GM23338 (cell line): Measurements from ENCODE around the gene CEP78. TPM values are rescaled to one million over a fixed set of nuclear protein-coding genes. Genes with fewer than 3 reads are reported as not detected.
"Not testable (repeated sequence)": the region's sequence is repeated elsewhere in the genome, so short reads cannot be mapped to it uniquely, and the experiment has no call there.

Experiments used
- ATAC-seq: fragments of 200-7000 bp; cut with Tn5 transposase; 3 replicates; pipeline ENCODE4 v1.9.1; 2020
- DNase-seq: peaks from one replicate; pipeline ENCODE4 v3.0.0-alpha.2; 2015; ENCODE audit warnings: low spot score
- H2AFZ ChIP-seq: fragments of 200-600 bp; sonication (generic); 2 replicates; pipeline ENCODE4 v1.8.0; 2016; ENCODE audit warnings: antibody characterized with exemption, mild to moderate bottlenecking, moderate library complexity
- H3F3A ChIP-seq: fragments of 200-600 bp; sonication (generic); replicated peaks from 2 replicates; pipeline ENCODE4 v1.8.0; 2017; ENCODE audit warnings: antibody characterized with exemption, mixed run types, low read depth
- H3K27ac ChIP-seq: fragments of 200-600 bp; sonication (generic); 2 replicates; pipeline ENCODE4 v1.6.1; 2016; ENCODE audit warnings: low read depth
- H3K27me3 ChIP-seq: fragments of 200-600 bp; sonication (generic); 2 replicates; pipeline ENCODE4 v1.8.0; 2016; ENCODE audit warnings: mild to moderate bottlenecking, mixed run types, moderate library complexity; ENCODE audit not compliant: insufficient read depth
- H3K36me3 ChIP-seq: fragments of 200-600 bp; sonication (generic); 2 replicates; pipeline ENCODE4 v1.8.0; 2016; ENCODE audit warnings: mild to moderate bottlenecking; ENCODE audit not compliant: insufficient read depth
- H3K4me1 ChIP-seq: fragments of 200-600 bp; sonication (generic); 2 replicates; pipeline ENCODE4 v1.8.0; 2016; ENCODE audit warnings: mild to moderate bottlenecking, moderate library complexity; ENCODE audit not compliant: insufficient read depth
- H3K4me2 ChIP-seq: fragments of 200-600 bp; sonication (generic); 2 replicates; pipeline ENCODE4 v1.7.1; 2017; ENCODE audit warnings: mixed run types
- H3K4me3 ChIP-seq: fragments of 200-600 bp; sonication (generic); 2 replicates; pipeline ENCODE4 v1.6.1; 2016; ENCODE audit warnings: mixed run types
- H3K79me2 ChIP-seq: fragments of 200-600 bp; sonication (generic); replicated peaks from 2 replicates; pipeline ENCODE4 v1.8.0; 2017; ENCODE audit warnings: mild to moderate bottlenecking; ENCODE audit not compliant: insufficient read depth
- H3K9me2 ChIP-seq: fragments of 200-600 bp; sonication (generic); 2 replicates; pipeline ENCODE4 v1.8.0; 2017; ENCODE audit not compliant: insufficient read depth
- H4K20me1 ChIP-seq: fragments of 200-600 bp; sonication (generic); replicated peaks from 2 replicates; pipeline ENCODE4 v1.8.0; 2017; ENCODE audit warnings: mild to moderate bottlenecking; ENCODE audit not compliant: insufficient read depth
- H3K27ac Mint-ChIP-seq: 2 replicates; pipeline ENCODE4 v1.8.0; 2020; ENCODE audit warnings: inconsistent platforms, mild to moderate bottlenecking, moderate library complexity, mixed read lengths
- H3K27me3 Mint-ChIP-seq: 3 replicates; pipeline ENCODE4 v1.8.0; 2022; ENCODE audit warnings: low read depth, mild to moderate bottlenecking, moderate library complexity, mixed read lengths, inconsistent platforms; ENCODE audit not compliant: insufficient read depth, poor library complexity
- H3K36me3 Mint-ChIP-seq: 3 replicates; pipeline ENCODE4 v1.8.0; 2021; ENCODE audit warnings: low read depth, mild to moderate bottlenecking, inconsistent platforms, moderate library complexity, mixed read lengths
- H3K4me1 Mint-ChIP-seq: 3 replicates; pipeline ENCODE4 v1.8.0; 2020; ENCODE audit warnings: mild to moderate bottlenecking, inconsistent platforms, mixed read lengths
- H3K4me3 Mint-ChIP-seq: 3 replicates; pipeline ENCODE4 v1.8.0; 2021; ENCODE audit warnings: moderate library complexity, mild to moderate bottlenecking, inconsistent platforms, mixed read lengths
- H3K9me3 Mint-ChIP-seq: 3 replicates; pipeline ENCODE4 v1.8.0; 2020; ENCODE audit warnings: moderate library complexity, mild to moderate bottlenecking, inconsistent platforms, mixed read lengths
- CREB1 ChIP-seq: fragments of 250-450 bp; sonication (Bioruptor Pico); IDR thresholded peaks from 2 replicates; pipeline ENCODE4 v1.5.0; 2020; ENCODE audit warnings: low read depth, mild to moderate bottlenecking, moderate library complexity
- CTCF ChIP-seq, 2 experiments: fragments of 200-600 bp in 1 of 2; sonication (generic) in 1 of 2; conservative IDR thresholded peaks; 2 replicates each; pipeline versions ENCODE4 v1.5.1 to v1.6.1; 2016 to 2017; ENCODE audit warnings: antibody characterized with exemption in 2 of 2, low read depth in 2 of 2, mild to moderate bottlenecking in 2 of 2, moderate library complexity in 1 of 2
- EZH2phosphoT487 ChIP-seq: fragments of 200-600 bp; sonication (generic); IDR thresholded peaks from one replicate; pipeline ENCODE4 v1.8.1; 2018; ENCODE audit warnings: antibody characterized with exemption; ENCODE audit not compliant: unreplicated experiment
- REST ChIP-seq: IDR thresholded peaks from one replicate; pipeline ENCODE4 v1.6.1; 2018; ENCODE audit warnings: antibody characterized with exemption; ENCODE audit not compliant: unreplicated experiment
- STAT1 ChIP-seq: IDR thresholded peaks from one replicate; pipeline ENCODE4 v1.6.1; 2016; ENCODE audit warnings: antibody characterized with exemption; ENCODE audit not compliant: unreplicated experiment
- ZNF114 ChIP-seq: fragments of 250-450 bp; sonication (Bioruptor Pico); IDR thresholded peaks from 2 replicates; pipeline ENCODE4 v1.5.0; 2020; ENCODE audit warnings: mild to moderate bottlenecking, moderate library complexity
- ZNF331 ChIP-seq: fragments of 250-450 bp; sonication (Bioruptor Pico); IDR thresholded peaks from 2 replicates; pipeline ENCODE4 v1.5.0; 2020; ENCODE audit warnings: low read depth, mild to moderate bottlenecking, moderate library complexity
- polyA plus RNA-seq: library from polyadenylated mRNA; unstranded; fragments of >200 nt; fragmentation: Nextera tagmentation; extraction: Ambion mirVana; gene quantifications from 2 replicates; pipeline ENCODE4 v1.2.1, GENCODE V29; 2016
- total RNA-seq: library from RNA; depleted of rRNA; stranded (reverse); fragments of >200 nt; shearing (Covaris generic); gene quantifications from 2 replicates; pipeline ENCODE4 v1.2.3, GENCODE V29; 2014

CEP78 gene
- total and polyA plus RNA-seq, 2 experiments from 2014 or later, result 19.9 to 48.3 TPM

DNA sequence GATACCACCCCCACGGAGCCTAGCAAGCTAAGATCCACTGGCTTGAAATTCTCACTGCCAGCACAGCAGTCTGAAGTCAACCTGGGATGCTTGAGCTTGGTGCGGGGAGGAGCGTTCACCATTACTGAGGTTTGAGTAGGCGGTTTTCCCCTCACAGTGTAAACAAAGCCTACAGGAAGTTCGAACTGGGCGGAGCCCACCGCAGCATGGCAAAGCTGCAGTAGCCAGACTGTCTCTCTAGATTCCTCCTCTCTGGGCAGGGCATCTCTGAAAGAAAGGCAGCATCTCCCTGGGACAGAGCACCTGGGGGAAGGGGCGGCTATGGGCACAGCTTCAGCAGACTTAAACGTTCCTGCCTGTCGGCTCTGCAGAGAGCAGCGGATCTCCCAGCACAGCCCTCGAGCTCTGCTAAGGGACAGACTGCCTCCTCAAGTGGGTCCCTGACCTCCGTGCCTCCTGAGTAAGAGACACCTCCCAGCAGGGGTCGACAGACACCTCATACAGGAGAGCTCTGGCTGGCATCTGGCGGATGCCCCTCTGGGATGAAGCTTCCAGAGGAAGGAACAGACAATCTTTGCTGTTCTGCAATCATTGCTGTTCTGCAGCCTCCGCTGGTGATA, 34.6 kb upstream of the CEP78 start:
- H3K4me1 Mint-ChIP-seq, result peaks cover 20% of the 10 kb centered on the region
- H3K36me3 ChIP-seq, H4K20me1 ChIP-seq, H3K27ac ChIP-seq, H3K4me3 Mint-ChIP-seq, H3K79me2 ChIP-seq, H3K27me3 Mint-ChIP-seq, H3K27me3 ChIP-seq, H3K4me2 ChIP-seq, H3K36me3 Mint-ChIP-seq, H3K4me3 ChIP-seq, H3F3A ChIP-seq, H3K9me3 Mint-ChIP-seq, H3K27ac Mint-ChIP-seq, H3K9me2 ChIP-seq: not testable (repeated sequence)
- Histone ChIP-seq H2AFZ (peak overlapping the region; percentile 87), H3K4me1 (peaks cover 15% of the 10 kb centered on the region)
- ATAC-seq (peak; percentile 46; the same call in 2 of the 3 replicates), DNase-seq (peak; percentile 60)
- TF ChIP-seq CTCF (conservative IDR thresholded peaks at IDR 0.05; ENCODE audit: low read depth in 2 of 2), result 0 out of 4 replicates have a peak, but pooled peaks of 1 of the 2 experiments have one; percentile 14

DNA sequence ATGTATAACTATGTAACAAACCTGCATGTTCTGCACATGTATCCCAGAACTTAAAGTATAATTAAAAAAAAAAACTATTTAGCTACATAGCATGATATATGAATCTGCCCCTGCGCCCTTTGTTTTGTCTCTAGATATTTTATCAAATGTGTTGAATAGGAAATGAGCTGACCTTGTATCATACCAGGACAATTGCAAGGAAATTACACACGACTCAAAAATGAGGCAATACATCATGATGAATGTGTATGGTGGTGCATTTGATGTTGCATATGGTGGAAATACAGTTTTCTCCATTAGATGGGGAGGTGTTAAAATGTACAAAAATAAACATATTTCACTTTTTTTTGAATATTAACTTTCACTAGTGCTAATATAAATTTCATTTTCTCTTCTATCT, 28.6 kb upstream of the CEP78 start:
- Mint-ChIP-seq H3K36me3 (no peaks in the 10 kb centered on the region), H3K27ac (no peak overlapping the region), H3K4me1 (peaks cover 8% of the 10 kb centered on the region; the same call in 2 of the 3 replicates), H3K9me3 (peaks cover 1% of the 10 kb centered on the region; the same call in 1 of the 3 replicates), H3K27me3 (no peaks in the 10 kb centered on the region), H3K4me3 (no peak overlapping the region)
- no peaks in the 10 kb centered on the region for H3K79me2 ChIP-seq
- no peak for ATAC-seq
- H3K27me3 ChIP-seq, result no peaks in the 10 kb centered on the region
- no peak for DNase-seq
- H3K4me2 ChIP-seq, result no peak overlapping the region
- H3K4me1 ChIP-seq, result peaks cover 8% of the 10 kb centered on the region
- no peaks in the 10 kb centered on the region for H3F3A ChIP-seq
- no peak overlapping the region for H3K27ac ChIP-seq
- H2AFZ ChIP-seq, result no peak overlapping the region
- TF ChIP-seq CREB1 (CRISPR knock-in tag) (no peak), ZNF331 (CRISPR knock-in tag) (no peak), REST (no peak), ZNF114 (CRISPR knock-in tag) (no peak), STAT1 (no peak), EZH2phosphoT487 (no peak), CTCF (conservative IDR thresholded peaks at IDR 0.05; ENCODE audit: low read depth in 2 of 2) (no peak)
- 0 out of 2 replicates have a peak, but pooled peaks cover 5% of the 10 kb centered on the region for H3K9me2 ChIP-seq
- no peaks in the 10 kb centered on the region for H3K36me3 ChIP-seq
- no peak overlapping the region for H3K4me3 ChIP-seq
- H4K20me1 ChIP-seq, result no peaks in the 10 kb centered on the region
